HG03025 (cell line): ENCODE data around the gene MEIS2.

Experiments used
- ATAC-seq: cut with Tn5 transposase; IDR thresholded peaks from one replicate; pipeline ENCODE4 v1.9.1; 2021; ENCODE audit warnings: mild to moderate bottlenecking, moderate library complexity; ENCODE audit not compliant: unreplicated experiment, low FRiP score

Gene MEIS2

DNA sequence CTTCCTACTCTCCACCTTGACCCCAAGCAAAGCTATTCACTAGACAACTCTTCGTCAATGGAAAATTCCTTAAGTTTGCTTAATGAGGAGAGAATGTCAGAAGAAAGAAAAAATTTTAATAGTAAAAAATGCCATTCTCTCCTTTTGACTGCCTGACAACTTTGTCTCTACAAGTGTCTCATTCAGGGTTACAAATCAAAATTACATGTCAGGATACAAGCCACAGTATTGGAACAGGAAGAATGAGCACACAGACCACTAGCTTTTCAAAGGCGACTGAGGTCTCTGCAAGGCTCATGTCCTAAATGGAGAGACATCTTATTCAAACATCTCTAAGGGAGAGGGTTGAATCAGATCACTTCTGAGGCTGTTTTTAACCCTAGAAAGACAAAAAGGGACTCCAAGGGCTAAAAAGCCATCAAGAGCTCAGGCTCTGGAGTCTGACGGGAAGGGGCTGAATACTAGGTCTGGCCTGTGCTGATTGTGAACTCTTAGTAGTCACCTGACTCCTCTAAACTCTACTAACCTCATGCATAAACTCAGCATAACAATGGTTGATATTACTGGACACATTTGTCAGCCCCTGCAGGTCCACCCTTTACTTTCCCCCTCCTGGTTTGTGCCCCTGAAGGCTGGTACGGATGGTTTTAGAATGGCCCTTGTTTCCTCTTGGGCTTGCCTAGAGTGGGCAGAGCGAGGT is 12.8 kb upstream of the MEIS2 start:
- no peak for ATAC-seq

GRCh38 chr15:37112171-37112570 is 11.8 kb upstream of the MEIS2 start:
- ATAC-seq: no peak

GRCh38 chr15:37111427-37111717 is 11.0 kb upstream of the MEIS2 start:
- no peak for ATAC-seq

DNA sequence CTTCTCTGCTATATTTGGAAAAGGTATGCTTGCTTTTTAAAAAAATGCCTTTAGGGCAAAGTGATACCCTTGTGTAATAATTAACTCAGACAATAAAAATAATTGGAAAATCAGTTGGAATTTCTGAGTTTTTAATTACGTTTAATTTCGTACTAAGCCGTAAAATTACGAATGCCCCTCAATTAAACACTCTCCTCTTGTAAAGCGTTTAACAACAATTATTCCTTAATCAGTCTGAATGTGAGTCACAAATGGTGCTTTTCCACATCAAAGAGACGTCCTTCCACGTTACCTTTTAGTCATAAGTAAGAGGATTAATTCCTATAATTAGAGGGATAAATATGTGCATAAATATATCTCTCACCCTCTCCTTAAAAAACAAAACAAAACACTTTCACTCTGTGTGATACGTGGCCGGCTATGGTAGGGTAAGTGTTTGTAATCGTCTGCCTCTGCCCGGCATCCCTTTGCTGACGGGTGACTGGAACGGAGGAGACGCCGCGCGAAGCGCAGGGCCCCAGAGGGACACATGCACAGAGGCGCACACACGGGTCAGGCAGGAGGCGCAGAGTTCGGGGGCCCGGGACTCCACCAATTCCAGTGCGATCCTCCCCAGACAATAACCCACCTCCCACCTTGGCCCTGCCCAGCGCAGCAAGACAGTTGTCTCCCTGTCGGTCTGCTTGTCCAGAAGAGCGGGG is 9.7 kb upstream of the MEIS2 start:
- no peak for ATAC-seq

GRCh38 chr15:37109168-37109871 is 9.0 kb upstream of the MEIS2 start:
- no peak for ATAC-seq

DNA sequence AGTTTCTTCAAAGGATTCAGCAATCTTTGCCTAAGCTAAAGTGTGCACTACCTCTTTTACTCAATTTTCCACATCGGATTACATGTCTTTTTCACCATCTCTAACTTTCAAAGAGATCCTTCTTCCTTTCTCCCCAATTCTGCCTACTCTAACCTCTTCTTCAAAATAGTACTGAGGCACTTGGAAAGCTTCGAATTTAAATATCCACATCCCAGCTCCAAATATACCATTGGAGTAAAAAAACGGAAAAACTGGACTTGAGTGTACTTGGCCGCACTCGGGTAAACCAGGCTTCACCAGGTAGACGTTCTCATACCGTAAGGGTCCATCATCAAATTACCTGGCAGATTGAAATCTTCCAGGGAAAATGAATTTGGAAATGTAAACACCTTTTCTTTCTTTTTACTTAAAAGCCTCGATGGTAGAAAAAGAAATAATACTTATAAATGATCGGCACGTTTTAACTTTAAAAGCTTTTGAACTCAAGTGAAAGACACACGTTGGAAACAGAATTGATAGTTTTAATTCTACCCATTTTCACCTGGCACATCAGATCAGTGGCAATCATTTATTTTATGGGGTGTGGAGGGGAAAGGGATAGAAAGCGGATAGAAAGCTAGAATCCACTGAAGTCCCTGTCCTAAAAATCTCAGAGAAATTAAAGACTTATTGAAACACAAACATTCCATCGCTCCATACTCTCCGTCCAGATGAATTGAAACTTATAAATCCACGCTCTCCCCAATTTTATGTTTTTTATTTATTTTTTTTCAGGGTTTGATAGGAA is 8.2 kb upstream of the MEIS2 start:
- ATAC-seq: no peak

GRCh38 chr15:37107744-37108380 is 7.5 kb upstream of the MEIS2 start:
- ATAC-seq: no peak

DNA sequence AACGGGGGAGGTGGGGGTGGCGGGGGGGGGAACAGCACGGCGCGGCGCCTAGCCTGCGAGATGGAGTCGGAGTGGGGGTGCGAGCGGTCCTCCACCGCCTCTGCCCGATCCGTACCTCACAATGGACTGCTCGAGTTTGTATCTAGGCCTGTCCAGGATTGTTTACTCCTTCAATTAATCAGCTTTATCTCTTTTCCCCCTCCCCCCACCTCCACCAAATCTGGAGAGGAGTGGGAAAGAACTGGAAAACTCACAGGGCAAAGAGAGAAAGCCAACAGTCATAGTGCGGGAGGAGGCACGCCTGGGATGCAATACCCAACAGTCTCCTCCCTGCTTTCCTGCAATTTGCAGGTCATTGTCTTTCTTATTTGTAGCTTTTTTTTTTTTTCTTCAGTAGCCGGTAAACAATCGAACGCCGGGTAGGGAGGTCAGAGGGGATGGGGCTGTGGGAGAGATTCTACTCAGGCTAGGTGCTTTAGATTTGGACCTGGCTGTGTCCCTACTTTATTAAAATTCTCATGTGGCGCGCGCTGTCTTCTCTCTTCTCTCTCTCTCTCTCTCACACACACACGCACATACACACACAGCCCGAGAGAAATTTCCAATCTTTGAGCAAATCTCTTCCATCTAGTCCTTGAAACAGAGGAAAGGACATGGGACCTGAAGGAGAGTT is 6.9 kb upstream of the MEIS2 start:
- no peak for ATAC-seq

GRCh38 chr15:37106490-37107001 is 6.2 kb upstream of the MEIS2 start:
- ATAC-seq: no peak

GRCh38 chr15:37105889-37106288 is 5.5 kb upstream of the MEIS2 start:
- ATAC-seq: no peak

GRCh38 chr15:37105029-37105428 is 4.7 kb upstream of the MEIS2 start:
- no peak for ATAC-seq

DNA sequence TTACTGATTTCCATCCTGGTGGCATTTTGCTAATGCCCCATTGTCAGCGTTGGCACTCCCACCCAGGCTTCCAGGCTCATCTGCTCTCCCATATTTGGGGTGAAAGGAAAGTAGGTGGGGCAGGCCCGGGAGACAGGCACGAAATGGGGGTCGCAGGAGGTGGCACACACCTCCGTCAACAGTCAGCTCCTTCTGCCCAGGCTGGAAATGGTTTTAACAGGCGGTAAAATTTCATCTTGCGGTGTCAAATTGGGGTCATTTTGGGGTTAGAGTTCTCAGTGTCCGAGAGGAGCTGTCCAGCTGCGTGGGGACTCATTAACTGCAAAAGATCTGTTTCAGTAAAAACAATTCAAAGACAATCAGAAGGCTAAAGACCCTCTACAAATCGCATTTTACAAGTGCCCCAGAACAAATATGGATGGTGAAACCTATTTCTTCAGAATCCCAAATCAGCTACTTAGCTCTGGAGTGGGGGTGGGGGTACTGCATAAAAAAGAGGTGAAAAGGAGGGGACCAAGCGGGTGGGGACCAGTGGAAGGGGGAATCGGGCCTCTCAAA is 4.2 kb upstream of the MEIS2 start:
- no peak for ATAC-seq

- no peak for ATAC-seq
Measured at GRCh38 chr15:37103475-37104423, 3.4 kb upstream of the MEIS2 start.

DNA sequence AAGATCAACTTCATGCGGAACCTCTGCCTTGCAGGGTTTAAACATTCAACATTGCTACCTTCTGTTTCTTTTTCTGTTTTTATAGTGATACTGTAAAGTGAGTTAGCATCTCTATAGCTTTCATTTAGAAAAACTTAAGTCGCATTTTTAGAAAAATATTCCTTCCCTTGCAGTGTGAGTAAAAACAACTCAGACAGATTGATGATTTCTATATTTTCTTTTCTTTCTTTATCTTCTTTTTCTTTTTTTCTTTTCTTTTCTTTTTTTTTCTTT is 2.8 kb upstream of the MEIS2 start:
- ATAC-seq: no peak

GRCh38 chr15:37102305-37103162 is 2.2 kb upstream of the MEIS2 start:
- ATAC-seq: no peak

DNA sequence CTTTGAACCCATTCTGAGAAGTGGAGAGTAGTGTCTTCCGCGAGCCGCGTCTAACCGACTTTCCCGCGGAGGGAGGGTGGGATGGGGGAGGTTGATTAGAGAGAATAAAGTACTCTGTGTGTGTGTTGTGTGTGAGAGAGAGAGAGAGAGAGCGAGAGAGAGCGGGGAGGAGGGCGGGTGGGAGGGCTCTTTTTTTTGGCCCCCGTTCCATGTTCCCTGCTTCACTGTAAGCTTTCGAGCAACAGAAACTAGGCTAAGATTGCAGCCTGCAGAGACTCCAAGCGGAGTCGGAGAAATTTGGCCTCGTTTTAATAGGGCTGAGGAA is 1.6 kb upstream of the MEIS2 start:
- ATAC-seq: no peak

DNA sequence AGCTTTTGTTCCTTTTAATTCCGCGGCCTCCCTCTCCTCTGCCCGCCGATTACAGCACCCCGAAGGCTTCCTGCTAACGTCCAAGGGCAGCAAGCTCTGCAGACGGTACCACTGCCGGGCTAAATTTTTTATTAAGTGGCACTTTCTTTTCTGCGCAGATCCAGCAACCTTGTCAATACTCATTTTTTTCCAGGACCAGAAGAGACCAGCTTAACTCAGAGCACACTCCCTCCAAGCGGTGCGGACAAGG is 542 bp upstream of the MEIS2 start:
- ATAC-seq: peak; percentile 8
